ENCODE results near the gene ERI3. TPM values are rescaled to one million over a fixed set of nuclear protein-coding genes. Genes with fewer than 3 reads are reported as not detected.

Gene ERI3
- total RNA-seq (2022) (70.5 and 83.4 TPM in 2 replicates), Bru-seq, nascent RNA (percentile 77 among the genes with signal in this experiment), BruChase-seq, experiment 1, labeled RNA remaining after a 6-hour chase (percentile 68 among the genes with signal in this experiment), BruChase-seq, experiment 2, labeled RNA remaining after a 2-hour chase (percentile 77 among the genes with signal in this experiment)
- long read RNA-seq, transcript ERI3-201 (9 exons, 1,684 nt): major isoform, 68 of 297 reads
- long read RNA-seq, partial matches to known transcripts: 104 of 297 reads
- long read RNA-seq, other reads (novel, unspliced or antisense): 125 of 297 reads

DNA sequence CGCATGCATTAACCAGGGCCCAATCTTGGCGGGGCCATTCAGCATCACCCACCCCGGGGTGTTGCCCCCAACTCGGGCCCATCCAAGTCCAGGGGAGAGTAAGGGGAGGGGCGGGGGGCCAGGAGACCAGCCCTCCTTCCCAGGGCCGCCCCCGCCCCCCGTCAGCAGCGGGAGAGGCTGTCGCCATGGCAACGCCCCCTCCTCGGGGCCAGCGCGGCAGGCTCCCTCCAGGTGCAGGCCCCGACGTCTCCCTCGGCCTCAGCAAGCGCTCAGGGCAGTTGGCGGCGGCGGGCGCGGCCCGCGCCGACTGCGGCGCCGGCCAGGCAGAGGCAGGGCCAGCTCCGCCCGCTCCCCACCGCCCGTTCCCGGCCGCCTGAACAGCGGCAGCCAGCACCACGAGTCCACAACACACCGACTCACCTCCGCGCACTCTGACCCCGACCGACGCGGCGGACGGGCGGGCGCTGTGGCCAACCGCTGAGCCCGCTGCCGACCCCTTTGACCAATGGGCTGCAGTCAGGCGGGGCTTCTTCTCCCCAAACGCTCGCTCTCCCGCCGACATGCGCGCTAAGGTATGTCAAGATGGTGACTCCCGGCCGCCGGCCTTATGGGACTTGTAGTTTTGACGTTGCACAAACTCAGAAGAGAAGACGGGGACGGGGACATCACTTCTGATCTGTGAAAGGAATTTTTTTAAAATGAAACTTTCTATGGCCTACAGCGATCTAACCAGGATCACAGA, at the start of gene ERI3:
TSS of gene ERI3 (minus strand) at position 418 of the 742 bp plus-strand sequence. CDS start at position 187, 231 bp downstream.
- TF ChIP-seq CTCF (IDR thresholded peaks at IDR 0.05; ENCODE audit: unreplicated experiment): no peak
- peak within 1 kb of the TSS; percentile 89 for H3K4me3 Mint-ChIP-seq (ENCODE audit: unreplicated experiment)
- peak; percentile 98 for DNase-seq (ENCODE audit: unreplicated experiment)
- ChIA-PET CTCF (interaction anchor here (0.8 to 2.3 kb wide), 4 partner anchors 10 to 260 kb away, joined by 3 to 11 read pairs (median 8); no protein-coding TSS in a partner anchor), POLR2A (interaction anchor here (0.5 to 4.2 kb wide), 14 partner anchors 9 to 894 kb away, joined by 3 to 56 read pairs (median 4); no protein-coding TSS in a partner anchor)
- intact Hi-C loops (cut with micrococcal nuclease): no loop called here
- no TSS peak for BruUV-seq (replicated peaks)
- peaks cover 34% of the 10 kb centered on the region for H3K4me1 Mint-ChIP-seq (ENCODE audit: insufficient read depth, unreplicated experiment)
- peaks cover 23% of the 10 kb centered on the region for H3K36me3 Mint-ChIP-seq (ENCODE audit: insufficient read depth, unreplicated experiment)
- no peaks in the 10 kb centered on the region for H3K9me3 Mint-ChIP-seq (ENCODE audit: unreplicated experiment)
- peak within 1 kb of the TSS; percentile 92 for H3K27ac Mint-ChIP-seq (ENCODE audit: low read depth, unreplicated experiment)
- no peaks in the 10 kb centered on the region for H3K27me3 Mint-ChIP-seq (ENCODE audit: insufficient read depth, unreplicated experiment)

DNA sequence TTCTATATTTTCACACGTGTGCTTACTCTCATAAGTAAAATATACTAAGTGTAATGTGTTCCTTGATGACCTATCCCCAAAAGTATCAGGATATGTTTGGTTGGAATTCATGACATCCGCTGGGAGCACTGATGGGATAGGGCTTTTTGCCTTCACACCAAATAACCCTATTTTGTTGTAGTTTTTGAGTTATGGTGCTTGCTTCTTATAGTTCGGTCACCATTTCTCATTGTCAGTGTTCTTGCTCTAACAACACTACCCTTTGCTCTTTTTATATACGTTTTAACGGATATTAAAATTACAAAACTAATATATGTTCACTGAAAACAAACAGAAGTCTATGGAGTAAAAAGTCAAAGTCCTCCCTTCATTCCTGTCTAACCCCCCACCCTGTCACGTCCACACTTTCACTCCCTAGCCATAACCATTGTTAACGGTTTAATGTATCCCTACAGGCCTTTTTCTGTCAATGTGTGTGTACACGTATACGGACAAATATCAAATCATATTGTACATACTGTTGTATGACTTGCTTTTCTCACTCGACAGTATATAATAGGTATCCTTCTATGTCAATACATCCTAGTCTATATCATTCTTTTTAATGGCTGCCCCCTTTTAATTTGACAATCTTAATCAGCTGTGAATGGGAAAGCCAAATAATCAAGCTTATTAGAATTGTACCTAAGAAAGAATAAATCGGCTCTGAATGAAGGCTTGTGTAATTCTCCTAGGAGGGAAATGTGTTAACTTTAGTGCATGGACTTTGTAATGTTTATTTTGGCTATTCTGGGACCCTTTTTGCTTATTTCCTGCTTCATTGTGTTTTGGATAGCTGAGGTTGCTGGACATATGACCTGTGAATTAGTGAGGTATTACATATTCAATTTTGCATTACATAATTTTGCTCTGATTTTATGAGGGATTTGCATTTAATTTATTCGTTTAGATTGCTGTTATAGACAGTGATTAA, 46.5 kb upstream of the ERI3 start:
- no peak overlapping the region for H3K27ac Mint-ChIP-seq (ENCODE audit: low read depth, unreplicated experiment)

DNA sequence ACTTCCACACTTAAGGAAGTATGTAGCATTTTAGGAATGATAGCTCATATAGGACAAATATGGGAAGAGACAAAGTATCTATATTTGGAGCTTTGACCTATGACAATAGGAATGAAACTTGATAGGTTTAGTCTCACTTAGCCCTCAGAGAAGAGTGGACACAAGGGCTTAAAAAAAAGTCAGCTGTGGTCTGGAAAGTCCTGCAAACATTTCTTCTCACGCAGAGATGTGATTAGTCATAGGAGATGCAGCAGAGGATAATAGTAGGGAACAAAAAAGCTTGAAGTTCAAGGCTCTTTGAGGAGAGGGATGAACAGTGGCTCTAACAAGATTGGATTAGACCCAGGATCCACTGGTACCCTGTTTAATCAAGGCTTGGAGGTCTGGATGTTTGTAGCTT, 35.2 kb upstream of the ERI3 start:
- H3K4me1 Mint-ChIP-seq (ENCODE audit: insufficient read depth, unreplicated experiment): no peaks in the 10 kb centered on the region
- H3K4me3 Mint-ChIP-seq (ENCODE audit: unreplicated experiment): no peak overlapping the region
- H3K36me3 Mint-ChIP-seq (ENCODE audit: insufficient read depth, unreplicated experiment): no peaks in the 10 kb centered on the region
- no peak overlapping the region for H3K27ac Mint-ChIP-seq (ENCODE audit: low read depth, unreplicated experiment)
- BruUV-seq (replicated peaks): no TSS peak
- peak; percentile 55 for DNase-seq (ENCODE audit: unreplicated experiment)
- no peaks in the 10 kb centered on the region for H3K9me3 Mint-ChIP-seq (ENCODE audit: unreplicated experiment)
- peaks cover 6% of the 10 kb centered on the region for H3K27me3 Mint-ChIP-seq (ENCODE audit: insufficient read depth, unreplicated experiment)
- POLR2A ChIA-PET: interaction anchor here (0.7 to 2.1 kb wide), 4 partner anchors 9 to 35 kb away, joined by 6 to 9 read pairs (median 6); no protein-coding TSS in a partner anchor
- intact Hi-C loops (cut with micrococcal nuclease): no loop called here
- TF ChIP-seq CTCF (IDR thresholded peaks at IDR 0.05; ENCODE audit: unreplicated experiment): no peak
- CTCF ChIA-PET: interaction anchor here (0.6 to 2.6 kb wide), 6 partner anchors 12 to 257 kb away, joined by 3 to 15 read pairs (median 4); no protein-coding TSS in a partner anchor

More for the DNA sequence above, 46.5 kb upstream of the ERI3 start:
- no peak for DNase-seq (ENCODE audit: unreplicated experiment)
- H3K4me1 Mint-ChIP-seq (ENCODE audit: insufficient read depth, unreplicated experiment): no peaks in the 10 kb centered on the region
- intact Hi-C loops (cut with micrococcal nuclease): no loop called here
- peaks cover 8% of the 10 kb centered on the region for H3K27me3 Mint-ChIP-seq (ENCODE audit: insufficient read depth, unreplicated experiment)
- TF ChIP-seq CTCF (IDR thresholded peaks at IDR 0.05; ENCODE audit: unreplicated experiment): no peak
- no peaks in the 10 kb centered on the region for H3K36me3 Mint-ChIP-seq (ENCODE audit: insufficient read depth, unreplicated experiment)
- no peak overlapping the region for H3K4me3 Mint-ChIP-seq (ENCODE audit: unreplicated experiment)
- BruUV-seq (replicated peaks): no TSS peak
- CTCF ChIA-PET: interaction anchor here (0.9 kb wide), 1 partner anchor 158 kb away, joined by 4 read pairs; no protein-coding TSS in a partner anchor
- no peaks in the 10 kb centered on the region for H3K9me3 Mint-ChIP-seq (ENCODE audit: unreplicated experiment)
- POLR2A ChIA-PET: interaction anchor here (1.0 to 1.2 kb wide), 2 partner anchors 14 to 21 kb away, joined by 3 read pairs; no protein-coding TSS in a partner anchor
